HepG2 (cell line): Measurements from ENCODE around the gene THOC6. TPM values are rescaled to one million over a fixed set of nuclear protein-coding genes. Genes with fewer than 3 reads are reported as not detected.

Source experiments
- CHD4 ChIP-seq: fragments of 200-600 bp; sonication (generic); IDR thresholded peaks from 2 replicates; pipeline ENCODE4 v1.7.0; 2017; ENCODE audit warnings: mild to moderate bottlenecking, low read length, borderline replicate concordance
- ISX ChIP-seq: sonication (generic); formaldehyde crosslinking; conservative IDR thresholded peaks from 2 replicates; pipeline ENCODE4 v1.5.0; 2020; ENCODE audit warnings: missing genetic modification reagents
- NFYC ChIP-seq: IDR thresholded peaks from 2 replicates; pipeline ENCODE4 v1.6.1; 2016; ENCODE audit warnings: missing genetic modification reagents, missing compliant biosample characterization
- POGZ ChIP-seq: sonication (generic); formaldehyde crosslinking; IDR thresholded peaks from 2 replicates; pipeline ENCODE4 v1.4.0; 2020; ENCODE audit warnings: mild to moderate bottlenecking, missing genetic modification reagents
- RORA ChIP-seq: sonication (generic); formaldehyde crosslinking; IDR thresholded peaks from 2 replicates; pipeline ENCODE4 v1.5.0; 2020; ENCODE audit warnings: mild to moderate bottlenecking, missing genetic modification reagents, moderate library complexity
- SAFB2 ChIP-seq: sonication (generic); formaldehyde crosslinking; IDR thresholded peaks from 2 replicates; pipeline ENCODE4 v1.5.1; 2020; ENCODE audit warnings: missing genetic modification reagents, low read depth, mild to moderate bottlenecking, borderline replicate concordance
- SALL2 ChIP-seq: sonication (generic); formaldehyde crosslinking; IDR thresholded peaks from 2 replicates; pipeline ENCODE4 v1.8.1; 2023; ENCODE audit warnings: mild to moderate bottlenecking, missing genetic modification reagents, inconsistent platforms
- STAG1 ChIP-seq: sonication (generic); formaldehyde crosslinking; IDR thresholded peaks from 2 replicates; pipeline ENCODE4 v1.4.0; 2020; ENCODE audit warnings: missing genetic modification reagents
- STAT6 ChIP-seq: sonication (generic); formaldehyde crosslinking; IDR thresholded peaks from 2 replicates; pipeline ENCODE4 v1.4.0; 2020; ENCODE audit warnings: missing genetic modification reagents, mild to moderate bottlenecking, borderline replicate concordance
- ZBTB40 ChIP-seq, 2 experiments: fragments of 450-650 bp in 1 of 2; sonication (generic) in 1 of 2; formaldehyde crosslinking in 1 of 2; IDR thresholded peaks; 2 replicates each; pipeline versions ENCODE4 v1.6.1 to v1.8.0; 2016 to 2022; ENCODE audit warnings: antibody characterized with exemption in 1 of 2, mild to moderate bottlenecking in 1 of 2, missing genetic modification reagents in 1 of 2
- ZBTB7B ChIP-seq: sonication (generic); formaldehyde crosslinking; IDR thresholded peaks from 2 replicates; pipeline ENCODE4 v1.4.0; 2020; ENCODE audit warnings: missing genetic modification reagents
- polyA plus RNA-seq, 8 experiments: library from polyadenylated mRNA; depleted of rRNA in 3 of 8; stranded (reverse) in 7 of 8; unstranded in 1 of 8; fragments of >200 nt; fragmentation: Illumina TruSeq in 4 of 8; extraction: Trizol in 4 of 8; gene quantifications; 2 replicates each; pipeline versions ENCODE4 v1.2.1 to v1.2.3, GENCODE V29; 2011 to 2016; ENCODE audit warnings: low read depth in 4 of 8, missing spikeins in 1 of 8, mixed read lengths in 1 of 8; ENCODE audit not compliant: insufficient read depth in 1 of 8
- total RNA-seq, 5 experiments: library from RNA; depleted of rRNA; stranded (reverse); fragments of >200 nt; fragmentation: Illumina TruSeq; extraction: Trizol; gene quantifications; 2 replicates each; pipeline ENCODE4 v1.2.3, GENCODE V29; 2016; ENCODE audit warnings: low read depth in 1 of 5
- TF ChIP-seq, protein P1 (sequence below): sonication (generic); formaldehyde crosslinking; IDR thresholded peaks from 2 replicates; pipeline ENCODE4 v1.5.0; 2020; ENCODE audit warnings: missing genetic modification reagents
- TF ChIP-seq, protein P2 (sequence below): IDR thresholded peaks from 2 replicates; pipeline ENCODE4 v1.6.1; 2016; ENCODE audit warnings: mild to moderate bottlenecking, missing biosample characterization, missing genetic modification reagents

Gene THOC6
- total and polyA plus RNA-seq, 2 of the 13 experiments (the other 11 are each of a cell fraction or from before 2014, with no cell fraction given), result 32.1 to 37.0 TPM

- TF ChIP-seq, protein P1, sequence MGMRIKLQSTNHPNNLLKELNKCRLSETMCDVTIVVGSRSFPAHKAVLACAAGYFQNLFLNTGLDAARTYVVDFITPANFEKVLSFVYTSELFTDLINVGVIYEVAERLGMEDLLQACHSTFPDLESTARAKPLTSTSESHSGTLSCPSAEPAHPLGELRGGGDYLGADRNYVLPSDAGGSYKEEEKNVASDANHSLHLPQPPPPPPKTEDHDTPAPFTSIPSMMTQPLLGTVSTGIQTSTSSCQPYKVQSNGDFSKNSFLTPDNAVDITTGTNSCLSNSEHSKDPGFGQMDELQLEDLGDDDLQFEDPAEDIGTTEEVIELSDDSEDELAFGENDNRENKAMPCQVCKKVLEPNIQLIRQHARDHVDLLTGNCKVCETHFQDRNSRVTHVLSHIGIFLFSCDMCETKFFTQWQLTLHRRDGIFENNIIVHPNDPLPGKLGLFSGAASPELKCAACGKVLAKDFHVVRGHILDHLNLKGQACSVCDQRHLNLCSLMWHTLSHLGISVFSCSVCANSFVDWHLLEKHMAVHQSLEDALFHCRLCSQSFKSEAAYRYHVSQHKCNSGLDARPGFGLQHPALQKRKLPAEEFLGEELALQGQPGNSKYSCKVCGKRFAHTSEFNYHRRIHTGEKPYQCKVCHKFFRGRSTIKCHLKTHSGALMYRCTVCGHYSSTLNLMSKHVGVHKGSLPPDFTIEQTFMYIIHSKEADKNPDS (CRISPR knock-in tag), result peak; percentile 43; the same call in 1 of the 2 replicates
- TF ChIP-seq NFYC (CRISPR knock-in tag), result peak; percentile 12; the same call in 1 of the 2 replicates
- TF ChIP-seq CHD4, result no peak
- TF ChIP-seq, protein P2, sequence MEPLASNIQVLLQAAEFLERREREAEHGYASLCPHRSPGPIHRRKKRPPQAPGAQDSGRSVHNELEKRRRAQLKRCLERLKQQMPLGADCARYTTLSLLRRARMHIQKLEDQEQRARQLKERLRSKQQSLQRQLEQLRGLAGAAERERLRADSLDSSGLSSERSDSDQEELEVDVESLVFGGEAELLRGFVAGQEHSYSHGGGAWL (CRISPR knock-in tag), result 0 out of 2 replicates have a peak, but pooled peaks have one; percentile 25
- 0 out of 2 replicates have a peak, but pooled peaks have one; percentile 58 for TF ChIP-seq ISX (CRISPR knock-in tag)
- TF ChIP-seq ZBTB40 (IDR thresholded peaks at IDR 0.05), result no peak
- peak; percentile 47; the same call in 1 of the 2 replicates for TF ChIP-seq ZBTB40 (CRISPR knock-in tag; IDR thresholded peaks at IDR 0.05)
- TF ChIP-seq ZBTB7B (CRISPR knock-in tag), result peak; percentile 73
- peak; percentile 54; the same call in 1 of the 2 replicates for TF ChIP-seq STAT6 (CRISPR knock-in tag)
- TF ChIP-seq SALL2 (CRISPR knock-in tag), result no peak
- TF ChIP-seq RORA, result no peak
- no peak for TF ChIP-seq STAG1 (CRISPR knock-in tag)
- TF ChIP-seq SAFB2 (CRISPR knock-in tag), result peak; percentile 80
- no peak for TF ChIP-seq POGZ (CRISPR knock-in tag)
Measured at GRCh38 chr16:3065069-3065741, 41.4 kb downstream of the THOC6 start, which contains the start of gene IL32 (continued).
